Fibroblast of lung (primary cell): ENCODE results near the gene SLF1.

Experiments used
- CTCF ChIP-seq, 2 donors: IDR thresholded peaks in 1 of 2; conservative IDR thresholded peaks in 1 of 2; 1 replicate in 1 of 2; 2 replicates in 1 of 2; pipeline ENCODE4 v1.5.1; 2011 to 2012; ENCODE audit warnings: low read length in 2 of 2, control low read depth in 1 of 2, inconsistent platforms in 1 of 2, low read depth in 1 of 2, mild to moderate bottlenecking in 1 of 2
- EZH2 ChIP-seq: IDR thresholded peaks from 2 replicates; pipeline ENCODE4 v1.5.1; 2012; ENCODE audit warnings: low read length, control low read depth, mild to moderate bottlenecking; ENCODE audit errors: missing control alignments

- TF ChIP-seq CTCF (conservative IDR thresholded peaks at IDR 0.05 in 1 of 2, IDR thresholded peaks at IDR 0.05 in 1 of 2; ENCODE audit: low read depth in 1 of 2, low read length in 2 of 2) = no peak
- TF ChIP-seq EZH2 = no peak
These were observed 2.6 kb upstream of the SLF1 start for GRCh38 chr5:94615862-94616261.
